GM12878 (cell line): ENCODE measurements around the gene SUPT6H.

Source experiments
- CBX3 ChIP-seq: fragments of 200-600 bp; sonication (generic); IDR thresholded peaks from 2 replicates; pipeline ENCODE4 v1.6.1; 2016; ENCODE audit warnings: low read depth, borderline replicate concordance
- CEBPB ChIP-seq, 2 experiments: fragments of 150-350 bp in 1 of 2; IDR thresholded peaks; 2 replicates each; pipeline ENCODE4 v1.6.1; 2012 to 2014; ENCODE audit warnings: low read depth in 2 of 2, low read length in 2 of 2, borderline replicate concordance in 1 of 2, inconsistent platforms in 1 of 2
- JUND ChIP-seq: IDR thresholded peaks from 2 replicates; pipeline ENCODE4 v1.6.1; 2012; ENCODE audit warnings: low read depth, mild to moderate bottlenecking, low read length, improper control_type of control experiment, moderate library complexity
- MTA3 ChIP-seq: IDR thresholded peaks from 2 replicates; pipeline ENCODE4 v1.6.1; 2012; ENCODE audit warnings: low read length, inconsistent platforms, borderline replicate concordance
- NR2C2 ChIP-seq: IDR thresholded peaks from 2 replicates; pipeline ENCODE4 v1.6.1; 2011; ENCODE audit warnings: borderline replicate concordance, low read depth; ENCODE audit not compliant: control insufficient read depth, insufficient read length
- PAX8 ChIP-seq: fragments of 450-650 bp; IDR thresholded peaks from 2 replicates; pipeline ENCODE4 v1.6.1; 2017; ENCODE audit warnings: mild to moderate bottlenecking, moderate library complexity
- POLR2A ChIP-seq: IDR thresholded peaks from 2 replicates; pipeline ENCODE4 v1.6.1; 2011; ENCODE audit warnings: low read depth, mild to moderate bottlenecking, low read length
- SIN3A ChIP-seq: IDR thresholded peaks from 2 replicates; pipeline ENCODE4 v1.6.1; 2012; ENCODE audit warnings: low read depth, low read length, improper control_type of control experiment
- SRF ChIP-seq, 2 experiments: IDR thresholded peaks; 2 replicates each; pipeline ENCODE4 v1.6.1; 2011; ENCODE audit warnings: low read depth in 2 of 2, low read length in 2 of 2, mild to moderate bottlenecking in 1 of 2, moderate library complexity in 1 of 2
- TARDBP ChIP-seq: IDR thresholded peaks from 2 replicates; pipeline ENCODE4 v1.6.1; 2016; ENCODE audit warnings: borderline replicate concordance
- TBL1XR1 ChIP-seq: IDR thresholded peaks from 2 replicates; pipeline ENCODE4 v1.6.1; 2012; ENCODE audit warnings: low read depth, low read length, improper control_type of control experiment
- YBX1 ChIP-seq: fragments of 450-650 bp; IDR thresholded peaks from 2 replicates; pipeline ENCODE4 v1.6.1; 2016; ENCODE audit warnings: antibody characterized with exemption
- TF ChIP-seq, protein P1 (sequence below): fragments of 450-650 bp; IDR thresholded peaks from 2 replicates; pipeline ENCODE4 v1.6.1; 2018; ENCODE audit warnings: borderline replicate concordance, mild to moderate bottlenecking; ENCODE audit not compliant: partially characterized antibody
- TF ChIP-seq, protein P2 (sequence below), 3 experiments: IDR thresholded peaks in 2 of 3; conservative IDR thresholded peaks in 1 of 3; 2 replicates each; pipeline ENCODE4 v1.5.1; 2011; ENCODE audit warnings: low read depth in 3 of 3, low read length in 3 of 3, mild to moderate bottlenecking in 3 of 3, control low read depth in 2 of 3, moderate library complexity in 2 of 3, inconsistent platforms in 1 of 3, mixed read lengths in 1 of 3; ENCODE audit not compliant: control insufficient read depth in 2 of 3, insufficient read depth in 1 of 3; ENCODE audit errors: extremely low read depth in 1 of 3

DNA sequence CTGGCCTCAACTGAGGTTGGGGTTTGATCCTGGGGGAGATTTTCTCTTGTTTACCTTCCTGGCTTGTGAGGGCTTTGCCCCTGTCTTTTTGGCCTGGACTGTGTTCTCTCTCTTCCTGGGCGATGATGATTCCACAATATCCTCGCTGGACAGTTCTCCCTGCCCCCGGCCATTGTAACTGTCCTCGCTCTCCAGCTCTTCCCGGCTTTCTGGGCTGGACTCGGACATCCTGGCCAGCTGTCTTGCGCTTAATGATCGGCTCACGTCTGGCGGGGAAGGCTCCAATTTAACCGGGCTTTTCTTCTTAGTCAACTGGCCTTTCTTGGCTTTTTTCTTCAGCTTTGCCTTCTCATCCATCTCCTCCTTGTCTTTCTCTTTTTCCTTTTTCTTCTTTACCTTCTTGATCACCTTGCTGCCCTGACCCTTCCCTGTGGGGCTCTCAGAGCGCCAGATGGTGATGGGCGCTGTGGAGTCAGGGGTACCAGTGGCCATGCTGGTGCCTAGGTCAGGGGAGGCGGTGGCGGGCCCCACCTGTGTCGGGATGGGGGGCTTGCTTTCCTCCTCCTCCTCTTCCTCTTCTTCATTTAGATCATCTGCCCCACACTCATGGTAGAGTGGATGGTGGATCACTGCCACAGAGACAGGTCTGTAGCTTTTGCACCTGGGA lies 41.7 kb downstream of the SUPT6H start:
- TF ChIP-seq, protein P1, sequence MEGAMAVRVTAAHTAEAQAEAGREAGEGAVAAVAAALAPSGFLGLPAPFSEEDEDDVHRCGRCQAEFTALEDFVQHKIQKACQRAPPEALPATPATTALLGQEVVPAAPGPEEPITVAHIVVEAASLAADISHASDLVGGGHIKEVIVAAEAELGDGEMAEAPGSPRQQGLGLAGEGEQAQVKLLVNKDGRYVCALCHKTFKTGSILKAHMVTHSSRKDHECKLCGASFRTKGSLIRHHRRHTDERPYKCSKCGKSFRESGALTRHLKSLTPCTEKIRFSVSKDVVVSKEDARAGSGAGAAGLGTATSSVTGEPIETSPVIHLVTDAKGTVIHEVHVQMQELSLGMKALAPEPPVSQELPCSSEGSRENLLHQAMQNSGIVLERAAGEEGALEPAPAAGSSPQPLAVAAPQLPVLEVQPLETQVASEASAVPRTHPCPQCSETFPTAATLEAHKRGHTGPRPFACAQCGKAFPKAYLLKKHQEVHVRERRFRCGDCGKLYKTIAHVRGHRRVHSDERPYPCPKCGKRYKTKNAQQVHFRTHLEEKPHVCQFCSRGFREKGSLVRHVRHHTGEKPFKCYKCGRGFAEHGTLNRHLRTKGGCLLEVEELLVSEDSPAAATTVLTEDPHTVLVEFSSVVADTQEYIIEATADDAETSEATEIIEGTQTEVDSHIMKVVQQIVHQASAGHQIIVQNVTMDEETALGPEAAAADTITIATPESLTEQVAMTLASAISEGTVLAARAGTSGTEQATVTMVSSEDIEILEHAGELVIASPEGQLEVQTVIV: no peak
- TF ChIP-seq SIN3A (no peak), MTA3 (no peak), JUND (no peak), NR2C2 (no peak), TARDBP (no peak), POLR2A (no peak), TBL1XR1 (no peak), CBX3 (no peak), YBX1 (no peak), SRF (IDR thresholded peaks at IDR 0.05; ENCODE audit: low read depth in 2 of 2, low read length in 2 of 2) (no peak), CEBPB (IDR thresholded peaks at IDR 0.05; ENCODE audit: borderline replicate concordance in 1 of 2, low read depth in 2 of 2, low read length in 2 of 2) (no peak), PAX8 (no peak)
- TF ChIP-seq, protein P2, sequence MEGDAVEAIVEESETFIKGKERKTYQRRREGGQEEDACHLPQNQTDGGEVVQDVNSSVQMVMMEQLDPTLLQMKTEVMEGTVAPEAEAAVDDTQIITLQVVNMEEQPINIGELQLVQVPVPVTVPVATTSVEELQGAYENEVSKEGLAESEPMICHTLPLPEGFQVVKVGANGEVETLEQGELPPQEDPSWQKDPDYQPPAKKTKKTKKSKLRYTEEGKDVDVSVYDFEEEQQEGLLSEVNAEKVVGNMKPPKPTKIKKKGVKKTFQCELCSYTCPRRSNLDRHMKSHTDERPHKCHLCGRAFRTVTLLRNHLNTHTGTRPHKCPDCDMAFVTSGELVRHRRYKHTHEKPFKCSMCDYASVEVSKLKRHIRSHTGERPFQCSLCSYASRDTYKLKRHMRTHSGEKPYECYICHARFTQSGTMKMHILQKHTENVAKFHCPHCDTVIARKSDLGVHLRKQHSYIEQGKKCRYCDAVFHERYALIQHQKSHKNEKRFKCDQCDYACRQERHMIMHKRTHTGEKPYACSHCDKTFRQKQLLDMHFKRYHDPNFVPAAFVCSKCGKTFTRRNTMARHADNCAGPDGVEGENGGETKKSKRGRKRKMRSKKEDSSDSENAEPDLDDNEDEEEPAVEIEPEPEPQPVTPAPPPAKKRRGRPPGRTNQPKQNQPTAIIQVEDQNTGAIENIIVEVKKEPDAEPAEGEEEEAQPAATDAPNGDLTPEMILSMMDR (IDR thresholded peaks at IDR 0.05 in 2 of 3, conservative IDR thresholded peaks at IDR 0.05 in 1 of 3; ENCODE audit: control insufficient read depth in 2 of 3, extremely low read depth in 1 of 3, insufficient read depth in 1 of 3, low read depth in 3 of 3, low read length in 3 of 3): no peak
